ENCODE data around the gene EPS15. TPM values are rescaled to one million over a fixed set of nuclear protein-coding genes. Genes with fewer than 3 reads are reported as not detected.
"Not testable (repeated sequence)": the region's sequence is repeated elsewhere in the genome, so short reads cannot be mapped to it uniquely, and the experiment has no call there.

EPS15 gene
- total and polyA plus RNA-seq, 2 donors (not counting 1 experiment from before 2014, with no cell fraction given) = 40.3 to 151 TPM

DNA sequence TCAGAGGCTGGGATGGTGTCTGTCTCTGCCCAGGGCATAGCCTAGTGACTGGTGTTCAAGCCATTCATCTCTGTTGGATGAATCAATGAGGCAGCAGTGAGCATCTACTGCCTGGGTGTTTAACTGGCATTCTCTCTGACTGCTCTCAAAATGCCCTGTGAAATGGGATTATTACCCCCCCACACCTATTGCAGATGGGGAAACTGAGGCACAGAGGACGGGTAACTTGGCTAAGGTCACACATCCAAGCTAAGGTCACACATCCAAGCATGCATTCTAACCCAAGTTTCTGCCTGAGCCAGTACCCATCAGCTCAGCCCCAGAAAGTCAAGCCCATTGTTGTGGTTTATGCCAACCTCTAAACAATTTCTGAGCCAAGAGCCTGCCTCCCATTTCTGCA, 193.7 kb downstream of the EPS15 start:
- peaks cover 18% of the 10 kb centered on the region for H3K27me3 Mint-ChIP-seq
- H3K4me1 Mint-ChIP-seq = peaks cover 3% of the 10 kb centered on the region
- Histone ChIP-seq H3K27me3 (replicated peaks in 1 of 4; ENCODE audit: control extremely low read depth in 1 of 4, control insufficient read depth in 3 of 4, insufficient read depth in 4 of 4, low read length in 3 of 4) (peaks cover 0 to 17% (median 6%) of the 10 kb centered on the region in 4 experiments), H4K20me1 (ENCODE audit: control insufficient read depth, insufficient read depth, low read length, poor library complexity, severe bottlenecking) (no peaks in the 10 kb centered on the region), H3K9ac (ENCODE audit: low read length) (no peak overlapping the region), H3K4me3 (ENCODE audit: control extremely low read depth in 1 of 5, extremely low read depth in 1 of 5, insufficient read depth in 1 of 5, low read depth in 2 of 5, low read length in 4 of 5) (no peak overlapping the region), H2AFZ (ENCODE audit: insufficient read depth, low read depth, low read length, poor library complexity, severe bottlenecking) (no peak overlapping the region), H3K4me1 (ENCODE audit: control insufficient read depth in 2 of 2, insufficient read depth in 2 of 2, low read length in 2 of 2) (peaks cover 2 to 5% of the 10 kb centered on the region in 2 donors), H3K27ac (ENCODE audit: low read length in 2 of 2) (no peak overlapping the region), H3K9me3 (ENCODE audit: control extremely low read depth in 1 of 3, control insufficient read depth in 2 of 3, insufficient read depth in 1 of 3, low read length in 2 of 3) (peaks cover 0 to 6% (median 0%) of the 10 kb centered on the region in 3 donors), H3K4me2 (replicated peaks; ENCODE audit: low read depth, low read length, poor library complexity, severe bottlenecking) (no peak overlapping the region), H3K79me2 (ENCODE audit: control insufficient read depth, insufficient read depth, low read length) (no peaks in the 10 kb centered on the region), H3K36me3 (replicated peaks in 1 of 2; ENCODE audit: control extremely low read depth in 1 of 2, control insufficient read depth in 1 of 2, extremely low read depth in 1 of 2, insufficient read depth in 2 of 2, low read length in 1 of 2) (no peaks in the 10 kb centered on the region)
- ATAC-seq (ENCODE audit: low read depth) (no peak), DNase-seq (no peak)
- CTCF ChIA-PET = no interaction called here
- no peaks in the 10 kb centered on the region for H3K9me3 Mint-ChIP-seq (ENCODE audit: insufficient read depth)
- intact Hi-C loops (cut with micrococcal nuclease) = no loop called here
- 69% methylated on average over 1 of the region's 1 CpG for WGBS (ENCODE audit: insufficient coverage)
- H3K4me3 Mint-ChIP-seq = no peak overlapping the region
- TF ChIP-seq, protein P1, sequence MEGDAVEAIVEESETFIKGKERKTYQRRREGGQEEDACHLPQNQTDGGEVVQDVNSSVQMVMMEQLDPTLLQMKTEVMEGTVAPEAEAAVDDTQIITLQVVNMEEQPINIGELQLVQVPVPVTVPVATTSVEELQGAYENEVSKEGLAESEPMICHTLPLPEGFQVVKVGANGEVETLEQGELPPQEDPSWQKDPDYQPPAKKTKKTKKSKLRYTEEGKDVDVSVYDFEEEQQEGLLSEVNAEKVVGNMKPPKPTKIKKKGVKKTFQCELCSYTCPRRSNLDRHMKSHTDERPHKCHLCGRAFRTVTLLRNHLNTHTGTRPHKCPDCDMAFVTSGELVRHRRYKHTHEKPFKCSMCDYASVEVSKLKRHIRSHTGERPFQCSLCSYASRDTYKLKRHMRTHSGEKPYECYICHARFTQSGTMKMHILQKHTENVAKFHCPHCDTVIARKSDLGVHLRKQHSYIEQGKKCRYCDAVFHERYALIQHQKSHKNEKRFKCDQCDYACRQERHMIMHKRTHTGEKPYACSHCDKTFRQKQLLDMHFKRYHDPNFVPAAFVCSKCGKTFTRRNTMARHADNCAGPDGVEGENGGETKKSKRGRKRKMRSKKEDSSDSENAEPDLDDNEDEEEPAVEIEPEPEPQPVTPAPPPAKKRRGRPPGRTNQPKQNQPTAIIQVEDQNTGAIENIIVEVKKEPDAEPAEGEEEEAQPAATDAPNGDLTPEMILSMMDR (IDR thresholded peaks at IDR 0.05) = no peak
- TF ChIP-seq EZH2 (IDR thresholded peaks at IDR 0.05; ENCODE audit: borderline replicate concordance, insufficient read depth, low read depth, low read length, poor library complexity, severe bottlenecking) = no peak
- POLR2A ChIA-PET = no interaction called here
- H3K27ac Mint-ChIP-seq = no peak overlapping the region

DNA sequence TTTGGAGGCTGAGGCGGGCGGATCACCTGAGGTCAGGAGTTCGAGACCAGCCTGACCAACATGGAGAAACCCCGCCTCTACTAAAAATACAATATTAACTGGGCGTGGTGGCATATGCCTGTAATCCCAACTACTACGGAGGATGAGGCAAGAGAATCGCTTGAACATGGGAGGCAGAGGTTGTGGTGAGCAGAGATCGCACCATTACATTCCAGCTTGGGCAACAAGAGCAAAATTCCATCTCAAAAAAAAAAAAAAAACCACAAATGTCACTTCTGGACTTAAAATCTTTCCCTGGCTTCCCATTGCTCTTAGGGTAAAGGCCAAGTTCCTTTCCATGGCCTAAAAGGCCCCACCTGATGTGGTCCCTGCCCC, 194.1 kb downstream of the EPS15 start:
- H4K20me1 ChIP-seq (ENCODE audit: control insufficient read depth, insufficient read depth, low read length, poor library complexity, severe bottlenecking); H3K9me3 Mint-ChIP-seq (ENCODE audit: insufficient read depth); ATAC-seq (ENCODE audit: low read depth); H3K79me2 ChIP-seq (ENCODE audit: control insufficient read depth, insufficient read depth, low read length); H3K36me3 ChIP-seq (replicated peaks in 1 of 2; ENCODE audit: control extremely low read depth in 1 of 2, control insufficient read depth in 1 of 2, extremely low read depth in 1 of 2, insufficient read depth in 2 of 2, low read length in 1 of 2); H3K27ac ChIP-seq (ENCODE audit: low read length in 2 of 2); H3K9me3 ChIP-seq (ENCODE audit: control extremely low read depth in 1 of 3, control insufficient read depth in 2 of 3, insufficient read depth in 1 of 3, low read length in 2 of 3); intact Hi-C loops (cut with micrococcal nuclease); H3K4me1 Mint-ChIP-seq; H2AFZ ChIP-seq (ENCODE audit: insufficient read depth, low read depth, low read length, poor library complexity, severe bottlenecking); DNase-seq; POLR2A ChIA-PET; H3K9ac ChIP-seq (ENCODE audit: low read length); H3K4me1 ChIP-seq (ENCODE audit: control insufficient read depth in 2 of 2, insufficient read depth in 2 of 2, low read length in 2 of 2); H3K4me2 ChIP-seq (replicated peaks; ENCODE audit: low read depth, low read length, poor library complexity, severe bottlenecking); H3K27ac Mint-ChIP-seq; H3K4me3 ChIP-seq (ENCODE audit: control extremely low read depth in 1 of 5, extremely low read depth in 1 of 5, insufficient read depth in 1 of 5, low read depth in 2 of 5, low read length in 4 of 5); H3K4me3 Mint-ChIP-seq; CTCF ChIA-PET: not testable (repeated sequence)
- peaks cover 18% of the 10 kb centered on the region for H3K27me3 Mint-ChIP-seq
- 100% methylated on average over 2 of the region's 8 CpGs for WGBS (ENCODE audit: insufficient coverage)
- peaks cover 0 to 16% (median 6%) of the 10 kb centered on the region in 4 experiments for H3K27me3 ChIP-seq (replicated peaks in 1 of 4; ENCODE audit: control extremely low read depth in 1 of 4, control insufficient read depth in 3 of 4, insufficient read depth in 4 of 4, low read length in 3 of 4)

All from B cell (primary cell).